ENCODE results near the gene FOXL2. TPM values are rescaled to one million over a fixed set of nuclear protein-coding genes. Genes with fewer than 3 reads are reported as not detected.

Gene FOXL2
- total RNA-seq, 3 donors from 2014 or later, result 0.09 TPM; not detected in 2

GRCh38 chr3:138941259-138941885, 5.6 kb downstream of the FOXL2 start:
- Histone ChIP-seq H3K4me1 (ENCODE audit: low read depth) (peaks cover 40% of the 10 kb centered on the region), H3K9me3 (no peaks in the 10 kb centered on the region), H3K4me3 (no peak overlapping the region), H3K36me3 (ENCODE audit: low read depth) (no peaks in the 10 kb centered on the region)
- TF ChIP-seq CTCF (IDR thresholded peaks at IDR 0.05), result peak; percentile 41
- peak in 2 of 3 donors; percentile 77 to 79 for DNase-seq
- ATAC-seq, result peak; percentile 62
- intact Hi-C loops (cut with DNase I, micrococcal nuclease), result loop anchor here in 1 of 2 donors (10.0 kb wide), 1 partner anchor 383 kb away; no protein-coding TSS in a partner anchor

DNA sequence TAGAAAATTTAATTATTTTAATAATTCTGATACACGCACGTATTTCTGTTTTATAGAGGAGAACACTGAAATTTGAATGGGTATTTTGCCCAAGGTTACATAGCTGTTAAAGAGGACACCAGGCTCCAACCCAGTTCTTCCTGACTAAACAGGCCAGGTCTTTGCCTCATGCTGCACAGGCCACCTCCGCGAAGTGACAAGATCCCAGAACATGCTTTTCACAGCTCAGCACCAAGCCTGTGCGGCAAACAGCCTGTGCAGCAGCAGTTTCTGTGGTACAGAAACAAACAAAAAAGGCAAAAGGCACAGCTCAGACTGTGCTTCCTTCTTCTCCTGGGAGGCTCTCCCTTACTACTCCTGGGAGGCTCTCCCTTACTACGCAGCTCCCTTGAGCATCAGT, 6.5 kb downstream of the FOXL2 start:
- Histone ChIP-seq H3K4me3 (no peak overlapping the region), H3K4me1 (ENCODE audit: low read depth) (peaks cover 40% of the 10 kb centered on the region), H3K9me3 (no peaks in the 10 kb centered on the region), H3K36me3 (ENCODE audit: low read depth) (no peaks in the 10 kb centered on the region)
- no peak for TF ChIP-seq CTCF (IDR thresholded peaks at IDR 0.05)
- intact Hi-C loops (cut with DNase I, micrococcal nuclease), result loop anchor here in 1 of 2 donors (10.0 kb wide), 1 partner anchor 384 kb away; no protein-coding TSS in a partner anchor
- DNase-seq, result no peak
- no peak for ATAC-seq

GRCh38 chr3:138939561-138940241, 7.2 kb downstream of the FOXL2 start:
- ATAC-seq (no peak), DNase-seq (no peak)
- no peaks in the 10 kb centered on the region for H3K36me3 ChIP-seq (ENCODE audit: low read depth)
- intact Hi-C loops (cut with DNase I, micrococcal nuclease), result loop anchor here (10.0 kb wide), 1 partner anchor 385 kb away; no protein-coding TSS in a partner anchor
- H3K4me3 ChIP-seq, result no peak overlapping the region
- H3K4me1 ChIP-seq (ENCODE audit: low read depth), result peaks cover 32% of the 10 kb centered on the region
- no peaks in the 10 kb centered on the region for H3K9me3 ChIP-seq
- no peak for TF ChIP-seq CTCF (IDR thresholded peaks at IDR 0.05)

- no peak for ATAC-seq
- TF ChIP-seq CTCF (IDR thresholded peaks at IDR 0.05), result no peak
- no peak for DNase-seq
- Histone ChIP-seq H3K9me3 (no peaks in the 10 kb centered on the region), H3K36me3 (ENCODE audit: low read depth) (no peaks in the 10 kb centered on the region), H3K4me3 (no peak overlapping the region), H3K4me1 (ENCODE audit: low read depth) (peaks cover 30% of the 10 kb centered on the region)
- intact Hi-C loops (cut with DNase I, micrococcal nuclease), result loop anchor here in 1 of 2 donors (10.0 kb wide), 1 partner anchor 386 kb away; no protein-coding TSS in a partner anchor
Observed at GRCh38 chr3:138938877-138939560, 7.9 kb downstream of the FOXL2 start.

GRCh38 chr3:138938056-138938876, 8.7 kb downstream of the FOXL2 start:
- Histone ChIP-seq H3K4me1 (ENCODE audit: low read depth) (peaks cover 30% of the 10 kb centered on the region), H3K4me3 (no peak overlapping the region), H3K36me3 (ENCODE audit: low read depth) (no peaks in the 10 kb centered on the region), H3K9me3 (no peaks in the 10 kb centered on the region)
- ATAC-seq (no peak), DNase-seq (no peak)
- TF ChIP-seq CTCF (IDR thresholded peaks at IDR 0.05), result no peak
- intact Hi-C loops (cut with DNase I, micrococcal nuclease), result loop anchor here in 1 of 2 donors (10.0 kb wide), 1 partner anchor 387 kb away; no protein-coding TSS in a partner anchor

Data from mucosa of descending colon (tissue), 3 donors.